Adrenal gland (tissue), 12 donors: ENCODE data around the gene SRGAP1. TPM values are rescaled to one million over a fixed set of nuclear protein-coding genes. Genes with fewer than 3 reads are reported as not detected.

Experiments used
- DNase-seq, 7 donors: peaks; one replicate each; pipeline ENCODE4 v3.0.0-alpha.2; 2019 to 2020
- H3K27ac ChIP-seq, 5 donors: fragments of 200-600 bp; sonication (generic) in 4 of 5; 1 replicate in 3 of 5; 2 replicates in 2 of 5; pipeline versions ENCODE4 v1.5.1 to v1.8.0; 2016 to 2020; ENCODE audit warnings: mild to moderate bottlenecking in 1 of 5
- H3K27me3 ChIP-seq: fragments of 200-600 bp; 2 replicates; pipeline ENCODE4 v1.8.0; 2021
- H3K36me3 ChIP-seq, 2 donors: fragments of 200-600 bp; replicated peaks in 1 of 2; 1 replicate in 1 of 2; 2 replicates in 1 of 2; pipeline versions ENCODE4 v1.5.1 to v1.8.0; 2018 to 2022
- H3K4me1 ChIP-seq, 2 donors: fragments of 200-600 bp; replicated peaks in 1 of 2; 1 replicate in 1 of 2; 2 replicates in 1 of 2; pipeline versions ENCODE4 v1.5.1 to v1.8.0; 2018 to 2021
- H3K4me3 ChIP-seq, 4 donors: fragments of 200-600 bp; sonication (generic) in 3 of 4; one replicate each; pipeline ENCODE4 v1.5.1; 2016 to 2018
- H3K9me3 ChIP-seq, 3 donors: fragments of 200-600 bp; sonication (generic) in 1 of 3; replicated peaks in 1 of 3; 1 replicate in 2 of 3; 2 replicates in 1 of 3; pipeline versions ENCODE4 v1.5.1 to v1.8.0; 2016 to 2021
- CTCF ChIP-seq, 6 experiments: fragments of 450-650 bp in 4 of 6; fragments of 200-600 bp in 2 of 6; sonication (generic) in 1 of 6; IDR thresholded peaks; 1 replicate in 5 of 6; 2 replicates in 1 of 6; pipeline versions ENCODE4 v1.5.1 to v1.8.0; 2016 to 2021; ENCODE audit warnings: antibody characterized with exemption in 6 of 6, mild to moderate bottlenecking in 2 of 6, moderate library complexity in 1 of 6
- POLR2A ChIP-seq, 2 donors: fragments of 450-650 bp; IDR thresholded peaks; one replicate each; pipeline ENCODE4 v1.6.1; 2017; ENCODE audit warnings: antibody characterized with exemption in 2 of 2, mild to moderate bottlenecking in 2 of 2, moderate library complexity in 1 of 2
- WGBS, 4 donors: extraction: QIAGEN DNeasy Blood & Tissue Kit in 2 of 4; methylation state at CpG; one replicate each; pipeline versions ENCODE4 v1.1.5 to v1.1.7; 2013 to 2017; 5-methylcytosine and 5-hydroxymethylcytosine counted together
- intact Hi-C, 2 donors: fragments of 100-400 bp; cut with DNase I; formaldehyde crosslinking; loops; one replicate each; pipeline versions ENCODE4 v1.14.1 to v1.15.0; 2022 to 2023
- polyA plus RNA-seq, 3 donors: library from polyadenylated mRNA; stranded (reverse); fragments of 200-250 nt in 2 of 3; fragments of 350-450 nt in 1 of 3; fragmentation: Illumina TruSeq in 1 of 3; extraction: RNeasy Lipid Tissue Mini Kit (QIAGEN cat#74804) in 1 of 3; gene quantifications; one replicate each; pipeline ENCODE4 v1.2.3, GENCODE V29; 2013 to 2014
- total RNA-seq, 9 donors: library from RNA; depleted of rRNA in 4 of 9; stranded (reverse); fragments of >200 nt in 4 of 9; fragments of 120-200 nt in 1 of 9; fragmentation: NEBNext Ultra II Directional in 1 of 9; extraction: Animal tissue kit (Norgen Biotek cat#: 25700) in 1 of 9; gene quantifications; one replicate each; pipeline versions ENCODE4 v1.1.0 to v1.2.4, GENCODE V29; 2013 to 2023
- donor health status: healthy with polysubstance abuse.
- donor health status: Bipolar disorder and iron deficiency.
- donor health status: DM: yes; HTN: yes; CAD: no.
- donor health status: DM: no; HTN: no; CAD: no.
- donor health status: DM: no; HTN: no; CAD: no.
- donor health status: DM: yes; HTN: yes; CAD: no.

Gene SRGAP1
- total and polyA plus RNA-seq, 12 donors = 2.4 to 35.6 (median 9.8) TPM

DNA sequence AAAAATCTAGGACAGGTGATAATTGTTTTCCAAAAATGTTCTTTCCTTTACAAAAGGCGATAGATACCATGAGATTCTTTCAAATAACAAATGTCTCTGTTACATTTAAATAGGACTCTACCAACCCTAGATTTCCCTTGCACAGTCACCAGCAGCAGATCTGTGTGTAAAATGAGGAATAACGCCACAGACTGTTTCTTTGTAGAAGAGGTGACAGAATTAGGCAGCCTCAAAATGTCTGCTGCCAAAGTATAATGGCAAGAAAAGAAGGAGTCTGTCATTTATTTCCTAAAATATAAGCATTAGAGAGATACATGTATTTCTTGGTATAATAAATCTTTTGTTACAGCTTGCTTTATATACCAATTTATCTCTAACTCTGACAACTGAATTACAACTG, 8.5 kb upstream of the SRGAP1 start:
- H3K9me3 ChIP-seq = no peaks in the 10 kb centered on the region
- WGBS, 4 donors = 72 to 85% (median 75%) methylated on average over 2 of the region's 2 CpGs
- H3K27ac ChIP-seq = no peak overlapping the region
- no peaks in the 10 kb centered on the region for H3K27me3 ChIP-seq
- H3K4me1 ChIP-seq = no peaks in the 10 kb centered on the region
- H3K4me3 ChIP-seq = no peak overlapping the region
- no peaks in the 10 kb centered on the region for H3K36me3 ChIP-seq
- no peak for TF ChIP-seq CTCF (IDR thresholded peaks at IDR 0.05)
- no peak for TF ChIP-seq POLR2A (IDR thresholded peaks at IDR 0.05)
- no peak for DNase-seq
- intact Hi-C loops = loop anchor here in 1 of 2 donors (5.0 kb wide), 1 partner anchor 421 kb away; no protein-coding TSS in a partner anchor

GRCh38 chr12:63836936-63837335, 7.6 kb upstream of the SRGAP1 start:
- Histone ChIP-seq H3K27ac (no peak overlapping the region), H3K9me3 (no peaks in the 10 kb centered on the region), H3K4me3 (no peak overlapping the region), H3K36me3 (no peaks in the 10 kb centered on the region), H3K27me3 (no peaks in the 10 kb centered on the region), H3K4me1 (no peaks in the 10 kb centered on the region)
- intact Hi-C loops = loop anchor here in 1 of 2 donors (5.0 kb wide), 1 partner anchor 420 kb away; no protein-coding TSS in a partner anchor
- WGBS, 4 donors = 81 to 85% (median 83%) methylated on average over 3 of the region's 3 CpGs
- no peak for TF ChIP-seq POLR2A (IDR thresholded peaks at IDR 0.05)
- no peak for TF ChIP-seq CTCF (IDR thresholded peaks at IDR 0.05)
- no peak for DNase-seq

- Histone ChIP-seq H3K36me3 (no peaks in the 10 kb centered on the region), H3K9me3 (no peaks in the 10 kb centered on the region), H3K4me3 (no peak overlapping the region), H3K27me3 (no peaks in the 10 kb centered on the region), H3K27ac (no peak overlapping the region), H3K4me1 (no peaks in the 10 kb centered on the region)
- 83 to 96% (median 88%) methylated on average over 6 to 9 of the region's 9 CpGs for WGBS, 4 donors
- DNase-seq = no peak
- intact Hi-C loops = loop anchor here (2.0 to 5.0 kb wide), 2 partner anchors 418 to 419 kb away; no protein-coding TSS in a partner anchor
- TF ChIP-seq POLR2A (IDR thresholded peaks at IDR 0.05) (no peak), CTCF (IDR thresholded peaks at IDR 0.05) (no peak)
These were observed 6.1 kb upstream of the SRGAP1 start for GRCh38 chr12:63838411-63838810.

- H3K9me3 ChIP-seq = no peaks in the 10 kb centered on the region
- WGBS, 4 donors = 30 to 46% (median 35%) methylated on average over 3 of the region's 3 CpGs
- DNase-seq = peak in 2 of 7 donors; percentile 39 to 47
- peaks cover 0 to 9% of the 10 kb centered on the region in 2 donors for H3K4me1 ChIP-seq
- no peaks in the 10 kb centered on the region for H3K27me3 ChIP-seq
- no peak overlapping the region for H3K4me3 ChIP-seq
- intact Hi-C loops = loop anchor here (10.0 kb wide), 2 partner anchors 74 to 104 kb away; no protein-coding TSS in a partner anchor
- peak overlapping the region in 1 of 5 donors; percentile 15 for H3K27ac ChIP-seq
- no peaks in the 10 kb centered on the region for H3K36me3 ChIP-seq
- TF ChIP-seq CTCF (IDR thresholded peaks at IDR 0.05) = no peak
- no peak for TF ChIP-seq POLR2A (IDR thresholded peaks at IDR 0.05)
These were observed 3.5 kb upstream of the SRGAP1 start for GRCh38 chr12:63841011-63841410.
